ENCODE data around the gene OTOP2. TPM values are rescaled to one million over a fixed set of nuclear protein-coding genes. Genes with fewer than 3 reads are reported as not detected.

OTOP2 gene
- total RNA-seq, 5 donors from 2014 or later (not counting 1 experiment from before 2014, with no cell fraction given): not detected

GRCh38 chr17:74954115-74954514, 30.0 kb downstream of the OTOP2 start:
- H3K36me3 Mint-ChIP-seq: no peaks in the 10 kb centered on the region
- WGBS (ENCODE audit: insufficient coverage): 100% methylated on average over 4 of the region's 15 CpGs

GRCh38 chr17:74954665-74955421, 30.8 kb downstream of the OTOP2 start:
- 58% methylated on average over 9 of the region's 13 CpGs for WGBS (ENCODE audit: insufficient coverage)
- Mint-ChIP-seq H3K4me3 (no peak overlapping the region), H3K27me3 (peaks cover 0 to 3% of the 10 kb centered on the region in 2 donors), H3K9me3 (no peaks in the 10 kb centered on the region), H3K4me1 (peaks cover 4 to 9% (median 4%) of the 10 kb centered on the region in 3 donors), H3K36me3 (no peaks in the 10 kb centered on the region), H3K27ac (no peak overlapping the region)
- ChIA-PET CTCF (interaction anchor here in 1 of 2 donors (0.7 kb wide), 1 partner anchor 29 kb away, joined by 3 read pairs; no protein-coding TSS in a partner anchor), POLR2A (no interaction called here)
- Histone ChIP-seq H3K4me1 (ENCODE audit: control insufficient read depth in 1 of 2, extremely low read depth in 1 of 2, insufficient read depth in 2 of 2, low read length in 2 of 2) (peaks cover 0 to 4% of the 10 kb centered on the region in 2 experiments), H3K4me3 (ENCODE audit: control insufficient read depth in 1 of 2, extremely low read depth in 1 of 2, low read length in 1 of 2) (no peak overlapping the region), H3K9me3 (no peaks in the 10 kb centered on the region), H3K27ac (ENCODE audit: low read length) (no peak overlapping the region), H3K36me3 (ENCODE audit: control insufficient read depth in 2 of 2, extremely low read depth in 1 of 2, insufficient read depth in 1 of 2, low read length in 1 of 2) (peaks cover 0 to 3% of the 10 kb centered on the region in 2 donors), H3K27me3 (replicated peaks in 1 of 2; ENCODE audit: control insufficient read depth in 2 of 2, extremely low read depth in 1 of 2, insufficient read depth in 2 of 2, low read length in 1 of 2) (peaks cover 0 to 44% of the 10 kb centered on the region in 2 experiments)
- no peak for DNase-seq
- no peak for ATAC-seq (replicated peaks in 1 of 4)

More at GRCh38 chr17:74954115-74954514, 30.0 kb downstream of the OTOP2 start:
- Mint-ChIP-seq H3K27me3 (peaks cover 0 to 3% of the 10 kb centered on the region in 2 donors), H3K4me3 (no peak overlapping the region), H3K27ac (no peak overlapping the region), H3K9me3 (no peaks in the 10 kb centered on the region), H3K4me1 (peaks cover 4% of the 10 kb centered on the region in 3 donors)
- DNase-seq: no peak
- ChIA-PET POLR2A (no interaction called here), CTCF (no interaction called here)
- no peak for ATAC-seq (replicated peaks in 1 of 4)
- H3K36me3 ChIP-seq (ENCODE audit: control insufficient read depth in 2 of 2, extremely low read depth in 1 of 2, insufficient read depth in 1 of 2, low read length in 1 of 2): peaks cover 0 to 3% of the 10 kb centered on the region in 2 donors
- no peaks in the 10 kb centered on the region for H3K9me3 ChIP-seq
- no peak overlapping the region for H3K27ac ChIP-seq (ENCODE audit: low read length)
- H3K27me3 ChIP-seq (replicated peaks in 1 of 2; ENCODE audit: control insufficient read depth in 2 of 2, extremely low read depth in 1 of 2, insufficient read depth in 2 of 2, low read length in 1 of 2): peaks cover 0 to 50% of the 10 kb centered on the region in 2 experiments
- H3K4me3 ChIP-seq (ENCODE audit: control insufficient read depth in 1 of 2, extremely low read depth in 1 of 2, low read length in 1 of 2): no peak overlapping the region
- peaks cover 0 to 4% of the 10 kb centered on the region in 2 experiments for H3K4me1 ChIP-seq (ENCODE audit: control insufficient read depth in 1 of 2, extremely low read depth in 1 of 2, insufficient read depth in 2 of 2, low read length in 2 of 2)

DNA sequence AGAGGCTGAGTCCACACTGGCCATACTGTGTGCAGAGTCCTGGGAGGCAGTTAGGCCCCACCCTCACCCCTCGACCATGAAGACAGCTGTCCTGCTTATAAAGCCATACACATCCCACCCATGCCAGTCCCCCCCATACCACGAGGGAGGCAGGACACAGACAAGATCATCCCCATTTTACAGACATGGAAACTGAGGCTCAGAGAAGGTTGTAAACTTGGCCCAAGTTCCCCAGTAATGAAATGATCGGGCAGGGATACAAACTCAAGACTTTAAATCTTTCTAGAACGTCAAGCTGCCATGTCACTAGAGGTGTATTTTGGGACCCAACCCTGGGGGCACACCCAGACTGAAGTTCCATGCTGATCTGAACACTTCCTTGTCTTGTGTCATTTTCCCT, 32.0 kb downstream of the OTOP2 start:
- Histone ChIP-seq H3K27ac (ENCODE audit: low read length) (no peak overlapping the region), H3K4me3 (ENCODE audit: control insufficient read depth in 1 of 2, extremely low read depth in 1 of 2, low read length in 1 of 2) (no peak overlapping the region), H3K4me1 (ENCODE audit: control insufficient read depth in 1 of 2, extremely low read depth in 1 of 2, insufficient read depth in 2 of 2, low read length in 2 of 2) (peaks cover 0 to 7% of the 10 kb centered on the region in 2 experiments), H3K36me3 (ENCODE audit: control insufficient read depth in 2 of 2, extremely low read depth in 1 of 2, insufficient read depth in 1 of 2, low read length in 1 of 2) (peaks cover 0 to 3% of the 10 kb centered on the region in 2 donors), H3K9me3 (no peaks in the 10 kb centered on the region), H3K27me3 (replicated peaks in 1 of 2; ENCODE audit: control insufficient read depth in 2 of 2, extremely low read depth in 1 of 2, insufficient read depth in 2 of 2, low read length in 1 of 2) (peaks cover 0 to 38% of the 10 kb centered on the region in 2 experiments)
- H3K36me3 Mint-ChIP-seq: no peaks in the 10 kb centered on the region
- WGBS (ENCODE audit: insufficient coverage): 57% methylated on average over 4 of the region's 4 CpGs
- H3K27me3 Mint-ChIP-seq: peaks cover 0 to 3% of the 10 kb centered on the region in 2 donors
- no peaks in the 10 kb centered on the region for H3K9me3 Mint-ChIP-seq
- no peak overlapping the region for H3K27ac Mint-ChIP-seq
- CTCF ChIA-PET: no interaction called here
- H3K4me3 Mint-ChIP-seq: no peak overlapping the region
- ATAC-seq (replicated peaks in 1 of 4) (no peak), DNase-seq (no peak)
- peaks cover 4 to 9% (median 4%) of the 10 kb centered on the region in 3 donors for H3K4me1 Mint-ChIP-seq
- POLR2A ChIA-PET: no interaction called here

GRCh38 chr17:74957935-74958740, 34.1 kb downstream of the OTOP2 start:
- H3K4me3 Mint-ChIP-seq: no peak overlapping the region
- DNase-seq: peak in 34 of 35 experiments; percentile 25 to 82 (median 68)
- no peaks in the 10 kb centered on the region for H3K27me3 Mint-ChIP-seq
- peaks cover 7 to 14% (median 8%) of the 10 kb centered on the region in 3 donors for H3K4me1 Mint-ChIP-seq
- H3K36me3 ChIP-seq (ENCODE audit: control insufficient read depth in 2 of 2, extremely low read depth in 1 of 2, insufficient read depth in 1 of 2, low read length in 1 of 2): peaks cover 0 to 3% of the 10 kb centered on the region in 2 donors
- H3K27ac Mint-ChIP-seq: no peak overlapping the region
- H3K27me3 ChIP-seq (replicated peaks in 1 of 2; ENCODE audit: control insufficient read depth in 2 of 2, extremely low read depth in 1 of 2, insufficient read depth in 2 of 2, low read length in 1 of 2): peaks cover 0 to 36% of the 10 kb centered on the region in 2 experiments
- H3K27ac ChIP-seq (ENCODE audit: low read length): no peak overlapping the region
- no peak overlapping the region for H3K4me3 ChIP-seq (ENCODE audit: control insufficient read depth in 1 of 2, extremely low read depth in 1 of 2, low read length in 1 of 2)
- no peaks in the 10 kb centered on the region for H3K36me3 Mint-ChIP-seq
- H3K9me3 Mint-ChIP-seq: no peaks in the 10 kb centered on the region
- ChIA-PET CTCF (interaction anchor here (0.8 to 1.6 kb wide), 6 partner anchors 11 to 213 kb away, joined by 3 to 5 read pairs (median 4); partner anchors contain the start of genes CDR2L (in 1 of the 2) and OTOP2 (in 1 of the 2)), POLR2A (no interaction called here)
- peak; percentile 64 to 69 (median 66) for ATAC-seq (replicated peaks in 1 of 4)
- peaks cover 0 to 13% of the 10 kb centered on the region in 2 experiments for H3K4me1 ChIP-seq (ENCODE audit: control insufficient read depth in 1 of 2, extremely low read depth in 1 of 2, insufficient read depth in 2 of 2, low read length in 2 of 2)
- 42% methylated on average over 23 of the region's 33 CpGs for WGBS (ENCODE audit: insufficient coverage)
- no peaks in the 10 kb centered on the region for H3K9me3 ChIP-seq

DNA sequence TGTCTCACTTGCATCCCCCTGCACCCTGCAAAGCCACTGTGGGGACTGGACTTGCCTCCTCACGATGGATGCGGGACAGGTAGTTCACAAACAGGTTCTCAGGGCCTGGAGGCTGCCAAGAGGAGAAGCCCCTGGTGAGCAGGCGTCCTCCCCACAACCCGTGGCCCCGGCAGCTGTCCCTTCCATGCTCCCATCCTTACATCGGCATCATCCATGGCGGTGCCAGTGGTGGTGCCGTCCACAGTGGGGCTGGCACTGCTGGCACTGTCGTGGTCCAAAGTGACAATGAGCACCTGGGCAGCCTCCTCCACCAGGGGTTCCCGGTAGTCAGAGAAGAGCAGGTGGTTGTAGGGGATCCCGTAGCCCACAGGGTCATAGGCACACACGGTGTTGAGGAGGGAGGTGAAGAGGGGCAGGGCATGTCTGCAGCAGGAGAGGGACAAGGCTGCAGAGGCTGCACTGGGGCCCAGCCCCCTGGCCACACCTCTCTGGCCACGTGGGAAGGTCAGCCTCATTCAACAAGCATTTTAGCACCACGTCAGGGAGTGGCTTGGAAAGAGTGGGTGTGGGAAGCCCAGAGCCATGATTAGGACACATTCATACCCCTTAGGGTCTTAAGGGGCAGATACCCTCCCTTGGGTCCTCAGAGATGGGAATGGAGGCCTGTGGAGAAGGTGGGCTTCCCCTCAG, 35.9 kb downstream of the OTOP2 start:
- CTCF ChIA-PET: interaction anchor here (0.9 to 3.5 kb wide), 10 partner anchors 11 to 242 kb away, joined by 4 to 46 read pairs (median 8); partner anchors contain the start of genes MRPL58 (in 2 of the 2), HID1 (in 1 of the 2) and NT5C (in 1 of the 2)

More for the DNA sequence above, 35.9 kb downstream of the OTOP2 start:
- H3K27ac ChIP-seq (ENCODE audit: low read length): no peak overlapping the region
- peaks cover 0 to 34% of the 10 kb centered on the region in 2 experiments for H3K27me3 ChIP-seq (replicated peaks in 1 of 2; ENCODE audit: control insufficient read depth in 2 of 2, extremely low read depth in 1 of 2, insufficient read depth in 2 of 2, low read length in 1 of 2)
- Mint-ChIP-seq H3K27me3 (no peaks in the 10 kb centered on the region), H3K36me3 (no peaks in the 10 kb centered on the region), H3K4me3 (no peak overlapping the region), H3K27ac (no peak overlapping the region), H3K9me3 (no peaks in the 10 kb centered on the region), H3K4me1 (peaks cover 7 to 15% (median 8%) of the 10 kb centered on the region in 3 donors)
- peaks cover 0 to 13% of the 10 kb centered on the region in 2 experiments for H3K4me1 ChIP-seq (ENCODE audit: control insufficient read depth in 1 of 2, extremely low read depth in 1 of 2, insufficient read depth in 2 of 2, low read length in 2 of 2)
- no peaks in the 10 kb centered on the region for H3K9me3 ChIP-seq
- 79% methylated on average over 7 of the region's 14 CpGs for whole genome bisulfite sequencing (ENCODE audit: insufficient coverage)
- DNase-seq (no peak), ATAC-seq (replicated peaks in 1 of 4) (no peak)
- peaks cover 0 to 3% of the 10 kb centered on the region in 2 donors for H3K36me3 ChIP-seq (ENCODE audit: control insufficient read depth in 2 of 2, extremely low read depth in 1 of 2, insufficient read depth in 1 of 2, low read length in 1 of 2)
- POLR2A ChIA-PET: no interaction called here
- no peak overlapping the region for H3K4me3 ChIP-seq (ENCODE audit: control insufficient read depth in 1 of 2, extremely low read depth in 1 of 2, low read length in 1 of 2)
